ENCODE data around the gene HDHD5. TPM values are rescaled to one million over a fixed set of nuclear protein-coding genes. Genes with fewer than 3 reads are reported as not detected.
"Not testable (repeated sequence)": the region's sequence is repeated elsewhere in the genome, so short reads cannot be mapped to it uniquely, and the experiment has no call there.

HDHD5 gene
- total RNA-seq, 1 donor from 2014 or later: 31.5 TPM

DNA sequence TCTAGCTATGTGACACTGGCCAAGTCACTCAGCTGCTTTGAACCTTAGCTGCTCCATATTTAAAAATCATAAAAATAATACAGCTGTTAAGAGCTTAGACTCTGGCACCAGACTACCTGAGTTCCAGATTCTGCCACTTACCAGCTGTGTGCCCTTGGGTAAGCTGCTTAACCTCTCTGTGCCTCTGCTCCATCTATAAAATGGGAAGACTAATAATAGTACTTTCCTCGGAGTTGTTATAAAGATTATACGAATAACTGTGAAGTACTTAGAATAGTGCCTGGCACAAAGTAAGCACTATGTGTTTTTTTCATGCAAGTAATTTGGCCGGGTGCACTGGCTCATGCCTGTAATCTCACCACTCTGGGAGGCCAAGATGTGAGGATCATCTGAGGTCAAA, 1.4 kb downstream of the HDHD5 start:
- no peak for DNase-seq (ENCODE audit: low read depth in 2 of 2)

DNA sequence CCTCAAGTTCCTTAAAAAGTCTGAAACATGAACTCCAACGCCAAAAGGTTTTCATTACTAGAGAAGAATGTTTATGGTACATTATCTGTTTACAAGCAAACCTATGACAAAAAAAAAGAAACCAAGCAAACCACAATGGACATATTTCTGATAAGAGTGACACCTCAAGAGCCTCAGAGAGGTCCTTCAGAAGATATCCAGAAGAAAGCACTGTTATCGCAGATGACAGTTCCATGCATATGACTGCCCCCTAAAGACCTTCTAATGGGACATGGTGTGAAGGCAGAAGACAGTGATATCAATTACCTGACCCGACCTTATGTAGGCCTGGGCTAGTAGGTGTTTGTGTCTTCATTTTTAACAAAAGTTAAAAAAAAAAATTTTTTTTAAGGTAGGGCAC, 3.1 kb downstream of the HDHD5 start:
- DNase-seq (ENCODE audit: low read depth in 2 of 2): no peak

DNA sequence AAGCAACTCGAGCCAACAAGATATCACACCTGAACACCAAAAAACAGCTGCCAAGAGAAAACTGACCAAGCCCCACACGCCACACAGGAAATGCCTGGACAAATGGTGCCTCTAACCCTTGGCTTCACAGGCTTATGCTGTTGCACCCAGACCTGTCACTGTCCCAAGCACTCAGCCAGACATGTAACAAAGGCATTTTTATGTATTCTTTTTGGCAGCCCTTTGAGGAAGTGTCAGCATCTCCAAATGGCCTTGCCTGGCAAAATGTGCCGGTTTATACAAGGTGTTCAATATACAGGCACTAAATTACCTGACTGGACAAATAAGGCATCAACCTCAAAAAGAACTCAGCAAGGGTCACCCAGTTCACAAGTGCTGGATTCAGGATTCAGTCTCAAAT, 6.1 kb downstream of the HDHD5 start:
- DNase-seq (ENCODE audit: low read depth in 2 of 2): no peak

DNA sequence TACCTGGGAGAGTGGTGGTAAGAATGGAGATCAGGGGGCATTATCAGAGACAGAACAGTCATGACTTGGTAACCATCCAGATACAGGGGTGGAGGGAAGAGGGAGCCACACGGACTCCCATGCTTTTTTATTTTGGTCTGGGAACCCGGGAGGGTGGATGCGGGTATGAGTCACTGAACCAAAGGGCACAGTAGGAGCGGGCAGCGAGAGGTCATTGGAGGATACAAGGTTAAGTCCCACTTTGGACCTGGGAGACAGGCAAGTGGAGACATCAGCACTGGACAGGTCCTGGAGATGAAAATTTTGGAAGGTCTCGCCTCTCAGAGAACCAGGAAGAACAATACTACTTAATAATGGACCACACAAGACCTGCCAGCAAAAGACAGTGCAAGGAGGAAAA, 6.7 kb downstream of the HDHD5 start:
- DNase-seq (ENCODE audit: low read depth in 2 of 2): no peak

DNA sequence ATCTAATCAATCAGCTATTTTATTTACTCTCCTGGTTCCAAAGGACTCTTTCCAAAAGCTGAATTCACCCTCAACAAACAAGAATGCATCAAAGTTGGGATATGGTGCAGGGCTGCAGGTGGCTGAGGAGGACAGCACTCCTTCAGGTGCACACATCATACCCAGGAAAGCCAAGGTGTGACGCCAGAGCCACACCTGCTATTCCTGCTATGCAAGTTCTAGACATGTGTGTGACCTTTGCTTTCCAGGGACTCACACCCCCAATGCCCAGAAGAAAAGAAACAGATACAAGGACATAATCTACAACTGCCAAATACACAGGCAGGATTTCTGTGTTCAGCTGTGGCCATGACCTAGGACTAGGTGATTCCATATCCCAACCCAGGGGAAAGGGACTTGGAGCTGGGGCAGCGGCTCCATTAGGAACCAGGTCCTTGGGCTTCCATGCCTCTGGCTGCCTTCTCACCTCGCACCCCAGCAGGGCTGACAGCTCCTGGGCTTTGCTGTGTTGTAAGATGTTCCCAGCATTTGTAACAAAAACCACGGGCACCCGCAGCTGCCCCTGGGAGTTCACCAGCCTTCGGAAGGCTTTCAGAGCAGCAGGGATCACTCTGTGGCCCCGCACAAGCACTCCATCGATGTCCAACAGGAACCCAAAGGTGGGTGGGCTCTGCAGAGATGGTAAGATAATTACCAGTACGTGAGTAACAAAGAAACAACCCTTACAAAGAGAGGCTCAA, 9.8 kb downstream of the HDHD5 start:
- no peak for DNase-seq (ENCODE audit: low read depth in 2 of 2)

DNA sequence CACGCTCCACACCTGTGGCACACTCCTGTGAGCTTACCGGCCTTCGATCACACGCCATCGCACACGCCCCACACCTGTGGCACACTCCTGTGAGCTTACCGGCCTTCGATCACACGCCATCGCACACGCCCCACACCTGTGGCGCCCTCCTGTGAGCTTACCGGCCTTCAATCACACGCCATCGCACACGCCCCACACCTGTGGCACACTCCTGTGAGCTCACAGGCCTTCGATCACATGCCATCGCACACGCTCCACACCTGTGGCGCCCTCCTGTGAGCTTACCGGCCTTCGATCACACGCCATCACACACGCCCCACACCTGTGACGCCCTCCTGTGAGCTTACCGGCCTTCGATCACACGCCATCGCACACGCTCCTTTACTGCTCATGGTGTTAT, 11.6 kb downstream of the HDHD5 start:
- not testable (repeated sequence) for DNase-seq (ENCODE audit: low read depth in 2 of 2)

DNA sequence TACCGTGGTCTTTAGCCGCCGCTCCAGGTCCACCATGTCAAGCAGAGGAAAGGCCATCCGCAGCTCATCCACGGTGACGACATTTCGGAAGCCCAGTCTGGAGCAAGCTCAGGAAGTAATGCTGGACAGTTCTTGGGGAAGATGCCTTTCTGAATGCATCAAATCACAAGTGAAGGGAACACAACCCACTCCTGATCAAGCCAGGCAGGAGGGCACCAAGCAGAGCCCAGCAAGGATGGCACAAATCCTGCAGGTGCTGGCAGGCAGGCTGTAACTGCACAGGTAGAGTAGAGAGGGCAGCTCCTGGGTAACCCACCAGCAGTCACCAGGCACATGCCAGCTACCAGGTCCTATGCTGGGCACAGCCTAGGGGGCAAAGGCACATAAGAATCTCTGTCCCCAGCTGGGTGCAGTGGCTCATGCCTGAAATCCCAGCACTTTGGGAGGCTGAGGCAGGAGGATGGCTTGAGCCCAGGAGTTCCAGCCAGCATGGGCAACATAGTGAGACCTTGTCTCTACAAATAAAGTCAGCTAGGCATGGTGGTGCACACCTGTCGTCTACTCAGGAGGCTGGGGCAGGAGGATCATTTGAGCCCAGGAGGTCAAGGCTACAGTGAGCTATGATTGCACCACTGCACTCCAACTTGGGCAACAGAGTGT, 13.9 kb downstream of the HDHD5 start:
- DNase-seq (ENCODE audit: low read depth in 2 of 2): no peak

DNA sequence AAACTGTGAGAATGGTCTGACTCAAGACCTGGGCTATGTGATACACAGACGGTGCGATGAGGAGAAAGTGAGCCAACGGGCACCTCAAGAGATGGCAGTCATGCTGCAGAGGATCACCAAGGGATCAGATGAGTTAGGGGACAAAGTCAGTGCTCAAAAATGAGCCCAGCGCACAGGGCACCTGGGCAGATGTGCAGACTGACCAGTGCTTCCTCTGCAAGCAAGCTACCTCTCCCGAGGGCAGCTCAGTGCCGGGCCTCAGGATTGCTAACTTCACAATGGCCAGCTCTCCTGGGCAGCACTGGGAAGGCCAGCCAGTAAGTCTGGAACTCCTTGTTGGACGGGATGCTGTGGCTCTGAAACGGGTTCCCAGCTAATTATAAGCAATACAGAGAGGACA, 15.3 kb downstream of the HDHD5 start:
- DNase-seq (ENCODE audit: low read depth in 2 of 2): no peak

DNA sequence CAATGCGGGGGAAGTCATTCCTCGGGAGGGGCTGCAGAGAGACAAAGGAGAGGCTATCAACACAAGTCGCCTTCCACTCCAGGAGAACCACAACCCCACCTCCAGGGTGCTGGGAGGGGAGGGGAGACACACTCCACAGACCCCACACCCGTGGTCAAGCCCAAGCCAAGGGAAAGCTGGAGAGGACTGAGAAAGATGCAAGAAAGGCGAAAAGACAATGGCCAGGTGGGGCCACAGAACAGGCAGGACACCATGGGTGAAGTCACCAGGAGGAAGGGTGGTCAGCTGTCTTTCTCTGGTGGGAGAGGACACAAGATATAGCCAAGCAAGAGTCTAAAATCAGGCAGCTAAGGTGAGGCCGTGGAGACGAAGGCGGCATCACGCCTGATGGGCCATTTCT, 16.0 kb downstream of the HDHD5 start:
- no peak for DNase-seq (ENCODE audit: low read depth in 2 of 2)

DNA sequence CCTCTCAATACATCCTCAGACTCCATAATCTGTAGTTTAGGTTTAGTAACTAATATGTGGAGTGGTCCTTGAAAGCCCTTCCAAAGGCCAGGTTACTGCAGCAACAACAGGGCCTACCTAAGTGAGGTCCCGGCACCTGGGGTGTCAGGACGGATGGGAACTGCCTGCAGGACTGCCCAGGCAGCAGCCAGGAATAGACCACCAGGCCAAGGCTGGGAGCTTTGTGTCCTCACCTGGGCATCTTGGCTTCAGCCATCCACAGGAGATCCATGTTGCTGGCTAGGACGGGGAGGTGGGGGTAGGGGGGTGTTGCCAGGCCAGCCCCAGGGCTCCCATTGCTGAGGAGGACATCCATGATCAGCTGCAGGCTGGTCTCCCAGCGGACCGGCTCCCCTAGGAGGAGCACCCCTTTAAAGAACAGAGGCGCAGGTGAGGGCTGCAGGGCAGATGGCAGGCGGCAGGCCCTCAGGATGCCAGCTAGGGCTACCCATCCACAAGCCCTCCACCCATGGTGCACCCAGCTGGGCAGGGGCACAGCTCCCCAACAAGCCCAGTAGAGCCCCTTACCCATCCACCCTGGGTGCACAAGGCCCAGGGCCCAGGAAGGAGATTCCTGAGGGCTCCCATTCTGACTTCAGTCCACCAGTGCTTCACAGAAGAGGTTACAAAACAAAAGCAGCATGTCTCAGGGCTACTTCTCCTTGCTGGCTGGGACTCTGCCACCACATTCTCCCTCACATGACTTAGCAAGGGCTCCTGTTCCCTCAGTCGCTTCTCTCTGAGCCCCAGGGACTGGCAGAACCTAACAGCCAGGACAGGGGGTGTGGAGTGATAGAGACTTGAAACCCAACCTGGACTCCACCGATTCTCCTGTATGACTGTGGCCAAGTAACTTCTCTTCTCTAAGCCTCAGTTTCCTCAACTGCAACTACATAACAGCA, 18.0 kb downstream of the HDHD5 start:
- DNase-seq (ENCODE audit: low read depth in 2 of 2): no peak

DNA sequence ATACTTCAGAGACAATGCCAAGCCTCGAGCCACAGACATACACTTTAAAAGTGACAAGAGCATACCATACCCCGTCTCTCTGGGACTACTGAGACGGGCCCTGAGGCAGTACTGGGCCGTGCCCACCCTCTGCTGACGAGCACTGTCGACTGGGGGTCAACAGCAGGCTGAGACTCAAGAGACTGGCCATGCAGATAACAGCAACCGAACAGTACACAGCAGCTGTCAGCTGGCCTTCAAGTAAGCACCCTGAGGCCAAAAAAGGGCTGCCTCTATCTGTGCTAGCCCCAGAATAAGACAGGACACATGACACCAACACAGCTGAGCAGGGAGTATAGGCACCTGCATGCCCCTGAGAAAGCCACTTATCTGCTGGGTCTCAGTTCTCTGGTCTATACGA, 19.1 kb downstream of the HDHD5 start:
- no peak for DNase-seq (ENCODE audit: low read depth in 2 of 2)

DNA sequence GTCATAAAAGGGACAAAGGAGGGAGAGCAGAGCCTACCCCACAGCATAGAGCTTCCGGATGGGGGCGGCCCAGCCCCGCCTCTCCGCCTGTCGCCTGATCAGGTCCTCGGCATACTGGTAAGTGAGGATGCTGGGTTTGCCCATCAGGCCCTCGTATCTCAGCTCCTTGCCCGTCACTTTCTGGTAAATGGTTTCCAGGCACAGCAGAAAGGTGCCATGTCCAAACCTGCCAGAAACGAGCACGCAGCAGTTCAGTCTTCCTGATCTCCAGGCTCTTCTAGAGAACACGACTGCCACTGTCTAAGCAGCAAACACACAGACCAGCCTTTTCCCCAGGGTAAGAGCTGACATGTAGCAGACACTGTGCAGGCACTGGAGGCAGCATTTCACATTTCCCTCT, 20.6 kb downstream of the HDHD5 start:
- no peak for DNase-seq (ENCODE audit: low read depth in 2 of 2)

DNA sequence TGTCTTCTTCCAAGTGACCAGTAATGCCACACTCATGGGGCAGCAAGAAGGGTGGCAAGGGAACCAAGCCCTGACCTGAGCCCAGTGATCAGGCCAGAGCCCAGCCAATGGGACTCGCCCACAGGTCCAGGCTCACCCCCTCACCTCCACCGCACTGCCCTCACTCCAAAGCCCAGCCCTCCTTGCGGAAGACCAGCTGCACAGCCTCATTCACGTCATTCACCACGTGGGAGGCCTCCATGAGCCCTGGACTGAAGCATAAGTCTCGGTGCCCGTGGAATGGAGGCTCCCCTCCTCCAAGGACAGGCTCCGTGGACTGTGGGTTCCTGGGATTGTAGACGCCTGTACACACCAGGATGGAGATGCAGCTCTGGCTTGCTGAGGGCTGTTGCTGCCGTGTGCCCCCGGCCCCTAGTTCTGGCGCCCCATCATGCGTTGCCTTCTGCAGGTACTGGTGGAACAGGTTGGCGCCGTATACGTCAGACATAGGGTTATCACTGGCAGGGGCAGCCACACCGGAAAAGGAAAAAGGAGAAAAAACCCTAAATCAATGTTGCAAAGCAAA, 21.1 kb downstream of the HDHD5 start:
- DNase-seq (ENCODE audit: low read depth in 2 of 2): no peak

DNA sequence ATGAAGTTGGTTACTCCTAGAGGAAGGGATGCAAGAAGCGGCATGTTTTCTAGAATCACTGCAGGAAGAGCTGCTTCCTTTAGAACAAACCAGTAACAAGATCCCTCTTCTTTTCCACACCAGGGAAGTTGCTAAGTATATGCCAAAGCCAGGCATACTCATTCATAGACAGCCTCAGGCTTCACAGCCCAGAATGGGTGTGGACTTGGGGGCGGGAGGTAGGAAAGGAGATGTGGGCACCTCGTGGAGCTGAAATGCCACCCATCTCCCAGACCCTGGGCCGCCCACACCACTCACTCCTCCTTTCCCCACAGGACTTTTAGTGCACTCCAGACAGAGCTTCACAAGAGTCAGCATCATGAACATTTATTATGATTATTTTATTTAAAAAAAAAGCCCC, 21.9 kb downstream of the HDHD5 start:
- DNase-seq (ENCODE audit: low read depth in 2 of 2): no peak

DNA sequence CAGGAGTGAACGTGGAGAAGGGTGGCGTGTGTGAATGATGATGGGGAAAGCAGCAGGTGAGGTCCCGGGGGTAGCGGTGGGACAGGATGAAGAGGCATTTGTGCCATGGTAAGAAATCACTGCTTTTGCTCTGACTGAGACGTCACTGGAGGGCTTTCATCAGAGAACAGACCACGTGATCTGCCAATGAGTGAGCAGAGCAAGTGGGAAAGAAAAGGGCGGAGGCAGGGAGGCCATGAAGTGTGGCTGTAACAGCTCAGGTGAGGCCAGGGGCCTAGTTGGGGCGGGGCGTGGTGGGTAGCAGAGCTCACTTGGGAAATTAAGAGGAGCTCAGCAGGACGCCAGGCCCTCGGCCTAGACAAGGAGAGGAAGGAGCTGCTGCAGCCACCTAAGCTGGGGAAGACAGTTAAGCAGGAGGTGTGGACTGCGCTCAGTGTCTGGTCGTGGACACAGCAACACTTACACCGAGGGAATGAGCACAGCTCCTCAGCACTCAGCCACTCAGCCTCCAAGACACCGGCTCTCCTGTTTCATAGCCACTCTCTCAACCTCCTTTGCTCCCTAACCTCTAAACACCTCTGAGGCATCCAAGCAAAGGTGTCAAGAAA, 23.8 kb downstream of the HDHD5 start:
- DNase-seq (ENCODE audit: low read depth in 2 of 2): no peak

DNA sequence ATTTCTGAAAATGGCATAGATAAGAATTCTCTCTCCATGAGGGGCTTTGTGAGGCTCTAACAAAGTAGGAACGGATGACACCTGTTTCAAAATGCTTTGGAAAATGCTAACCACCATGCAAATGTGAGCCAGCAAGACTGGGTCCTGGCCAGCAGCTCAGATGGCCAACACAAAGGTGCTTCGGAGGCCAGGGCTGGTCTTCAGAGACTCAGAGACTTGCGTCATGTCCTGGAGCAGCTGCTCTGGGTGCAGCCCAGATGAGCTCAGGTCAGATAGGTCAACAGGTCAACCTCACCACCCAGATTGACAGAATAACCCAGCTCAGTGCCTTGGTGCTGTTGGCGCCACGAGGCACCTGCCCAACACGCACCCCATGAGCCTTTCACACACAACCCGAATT, 25.9 kb downstream of the HDHD5 start:
- DNase-seq (ENCODE audit: low read depth in 2 of 2): no peak

DNA sequence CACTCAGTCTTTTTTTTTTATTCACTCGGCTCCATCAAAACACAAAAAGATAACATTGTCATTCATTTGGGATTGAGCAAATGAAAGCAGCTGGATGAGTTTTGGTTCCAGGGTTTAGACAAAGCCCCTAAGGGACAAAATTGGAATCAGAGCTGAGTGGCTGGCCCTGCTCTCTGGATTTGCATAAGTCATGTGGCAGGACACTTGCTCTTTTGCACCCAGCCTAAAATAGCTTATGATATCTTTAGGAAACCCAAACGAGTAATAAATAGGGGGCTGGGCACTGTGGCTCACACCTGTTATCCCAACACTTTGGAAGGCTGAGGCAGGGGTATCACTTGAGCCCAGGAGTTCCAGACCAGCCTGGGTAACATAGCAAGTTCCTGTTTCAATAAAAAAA, 27.0 kb downstream of the HDHD5 start:
- no peak for DNase-seq (ENCODE audit: low read depth in 2 of 2)

DNA sequence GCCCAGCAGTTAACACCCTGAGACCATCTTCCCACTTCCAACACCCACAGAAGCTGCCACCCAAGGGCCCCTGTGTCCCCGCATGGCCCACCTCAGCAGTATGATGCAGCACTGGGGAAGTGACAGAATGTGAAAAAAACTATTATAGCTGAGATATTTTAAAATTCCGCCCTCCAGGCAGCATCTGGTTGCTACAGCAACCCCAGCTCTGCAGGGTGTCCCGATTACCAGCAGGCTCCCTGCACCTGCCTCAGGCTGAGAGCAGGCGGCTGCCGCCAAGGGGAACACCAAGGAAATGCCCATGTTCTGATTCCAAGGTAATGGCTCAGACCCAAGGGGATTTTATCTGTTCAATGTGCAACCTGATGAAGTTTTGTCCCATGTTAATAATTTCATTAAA, 27.4 kb downstream of the HDHD5 start:
- no peak for DNase-seq (ENCODE audit: low read depth in 2 of 2)

DNA sequence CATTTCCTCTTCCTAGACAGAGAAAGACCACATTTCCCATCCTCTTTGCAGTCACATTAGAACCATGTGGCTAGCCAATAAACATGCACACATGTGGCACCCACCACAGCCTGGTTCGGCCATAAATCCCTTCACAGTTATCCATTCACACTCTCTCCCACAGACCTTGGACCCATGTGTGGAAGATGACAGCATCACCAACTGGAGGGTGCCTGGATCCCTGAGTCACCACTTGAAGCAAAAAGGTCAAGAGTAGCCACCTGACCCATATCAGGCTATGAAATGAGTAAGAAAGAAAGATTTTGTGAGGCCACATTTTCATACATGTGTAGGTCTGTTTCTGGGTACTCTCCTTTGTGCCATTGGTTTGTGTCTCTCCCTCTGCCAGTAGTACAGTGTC, 28.9 kb downstream of the HDHD5 start:
- no peak for DNase-seq (ENCODE audit: low read depth in 2 of 2)

DNA sequence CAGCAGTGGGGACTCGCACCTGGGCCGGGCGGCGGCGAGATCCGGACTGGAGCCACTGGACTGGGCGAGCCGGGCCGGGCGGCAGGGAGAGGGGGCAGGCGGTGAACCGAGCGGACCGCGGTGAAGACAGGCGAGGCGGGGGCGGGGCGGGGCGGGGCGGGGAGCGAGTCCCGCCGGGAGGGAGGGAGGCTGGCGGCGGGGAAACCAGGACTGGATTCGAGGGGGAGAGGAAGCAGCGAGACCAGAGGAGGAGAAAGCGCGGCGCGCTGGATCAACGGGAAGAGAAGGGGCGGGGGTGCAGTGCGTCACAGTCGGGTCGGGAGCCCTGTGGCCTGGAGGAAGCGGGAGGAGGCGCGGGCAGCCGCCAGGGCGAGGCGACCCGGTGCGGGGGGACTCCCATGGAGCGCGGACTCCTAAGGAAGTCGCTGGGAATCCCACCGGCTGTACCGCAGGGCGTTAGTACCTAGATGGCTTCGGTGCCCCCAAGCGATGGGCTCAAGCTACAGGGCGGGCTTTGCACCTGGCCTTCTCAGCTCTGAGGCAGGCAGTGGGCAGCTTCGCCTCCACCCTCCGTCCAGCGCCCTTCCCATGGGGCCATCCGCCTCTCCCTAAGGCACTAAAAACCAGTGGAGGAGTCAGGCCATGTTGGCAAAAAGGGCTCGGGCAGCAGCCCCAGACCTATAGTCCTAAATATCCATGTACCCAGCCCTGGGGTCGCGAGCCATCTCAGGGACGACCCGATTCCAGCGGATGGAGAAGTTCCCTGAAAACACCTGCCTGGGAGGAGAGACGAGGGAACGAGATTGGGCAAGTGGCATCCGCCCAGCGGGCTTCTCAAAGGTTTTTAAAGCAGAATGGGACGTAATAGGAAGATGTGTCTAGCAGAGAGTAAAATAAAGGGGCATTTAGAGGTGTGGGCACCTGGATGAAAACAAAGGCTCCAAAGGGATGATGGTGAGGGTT, 37.6 kb downstream of the HDHD5 start, which contains the start of gene TMEM121B:
Gene TMEM121B (minus strand): TSS at position 128 of the 963 bp plus-strand sequence. CDS start 233 bp downstream, outside the sequence.
- DNase-seq (ENCODE audit: low read depth in 2 of 2): peak in 1 of 2 donors; percentile 49
